K562 (cell line): ENCODE measurements around the gene OR5M8. TPM values are rescaled to one million over a fixed set of nuclear protein-coding genes. Genes with fewer than 3 reads are reported as not detected.

ENCODE experiments used
- ATAC-seq: fragments of 200-7000 bp; cut with Tn5 transposase; 3 replicates; pipeline ENCODE4 v1.9.1; 2020; ENCODE audit warnings: moderate library complexity
- BruUV-seq: library from RNA; stranded (reverse); fragments of 400-500 nt; replicated peaks from 2 replicates; lab custom pipeline; 2021; lab: Mats Ljungman, UMichigan
- CTCF ChIA-PET: fragments of 300-600 bp; formaldehyde crosslinking; extraction: SDS; loops from one replicate; lab custom pipeline; 2021; ENCODE audit warnings: low intra/inter-chr PET ratio; lab: Yijun Ruan, JAX
- POLR2A ChIA-PET: fragments of 300-600, 350-650 bp; sonication (Branson Sonifier 250); formaldehyde crosslinking; extraction: SDS; loops from one replicate; lab custom pipeline; 2021; ENCODE audit warnings: antibody characterized with exemption, inconsistent platforms; lab: Yijun Ruan, JAX
- DNase-seq, 4 experiments: peaks; one replicate each; pipeline versions ENCODE4 v3.0.0 to v3.0.0-alpha.2; 2011 to 2018; ENCODE audit warnings: low spot score in 3 of 4, mixed read lengths in 3 of 4; ENCODE audit errors: extremely low read depth in 1 of 4
- FAIRE-seq: peaks from 2 replicates; lab custom pipeline; 2011; peaks lifted over from hg19 to GRCh38; lab: Jason Lieb, UNC
- H2AFZ ChIP-seq: 2 replicates; pipeline ENCODE4 v1.6.0; 2011; ENCODE audit warnings: low read depth, low read length, control low read depth, inconsistent platforms
- H3K27ac ChIP-seq: fragments of 200-600 bp; 3 replicates; pipeline ENCODE4 v1.8.0; 2011; ENCODE audit warnings: low read depth, mild to moderate bottlenecking, control low read depth, inconsistent platforms, low read length, moderate library complexity, mixed read lengths; ENCODE audit errors: extremely low read depth
- H3K27me3 ChIP-seq, 2 experiments: fragments of 300-600 bp in 1 of 2; 2 replicates in 1 of 2; 3 replicates in 1 of 2; pipeline versions ENCODE4 v1.6.0 to v1.8.0; 2011; ENCODE audit warnings: inconsistent platforms in 2 of 2, low read length in 2 of 2, mild to moderate bottlenecking in 1 of 2, mixed read lengths in 1 of 2, moderate library complexity in 1 of 2; ENCODE audit not compliant: control insufficient read depth in 2 of 2, insufficient read depth in 2 of 2
- H3K36me3 ChIP-seq: fragments of 300-600 bp; 3 replicates; pipeline ENCODE4 v1.8.0; 2011; ENCODE audit warnings: mild to moderate bottlenecking, low read length, inconsistent platforms; ENCODE audit not compliant: control insufficient read depth, insufficient read depth
- H3K4me1 ChIP-seq, 2 experiments: fragments of 200-600 bp in 1 of 2; replicated peaks in 1 of 2; 2 replicates in 1 of 2; 3 replicates in 1 of 2; pipeline versions ENCODE4 v1.5.1 to v1.8.0; 2011; ENCODE audit warnings: inconsistent platforms in 2 of 2, low read length in 2 of 2, mild to moderate bottlenecking in 1 of 2, mixed read lengths in 1 of 2, moderate library complexity in 1 of 2; ENCODE audit not compliant: control insufficient read depth in 2 of 2, insufficient read depth in 2 of 2
- H3K4me2 ChIP-seq: 2 replicates; pipeline ENCODE4 v1.6.1; 2011; ENCODE audit warnings: low read length, control low read depth, inconsistent platforms, mixed read lengths; ENCODE audit not compliant: insufficient read depth
- H3K4me3 ChIP-seq: fragments of 200-600 bp; sonication (generic), shearing (Covaris generic); 2 replicates; pipeline ENCODE4 v1.5.1; 2016; ENCODE audit warnings: control low read depth, inconsistent platforms
- H3K79me2 ChIP-seq: fragments of 200-600 bp; 3 replicates; pipeline ENCODE4 v1.8.0; 2011; ENCODE audit warnings: low read length, inconsistent platforms; ENCODE audit not compliant: control insufficient read depth, insufficient read depth
- H3K9ac ChIP-seq, 2 experiments: 2 replicates each; pipeline versions ENCODE4 v1.6.0 to v1.6.1; 2011; ENCODE audit warnings: low read depth in 2 of 2, low read length in 2 of 2, control low read depth in 1 of 2, inconsistent platforms in 1 of 2, mild to moderate bottlenecking in 1 of 2, mixed read lengths in 1 of 2; ENCODE audit not compliant: insufficient read depth in 1 of 2
- H3K9me1 ChIP-seq: one replicate; pipeline ENCODE4 v1.6.0; 2011; ENCODE audit warnings: inconsistent platforms, mild to moderate bottlenecking, low read length, moderate library complexity; ENCODE audit not compliant: control insufficient read depth, insufficient read depth
- H3K9me3 ChIP-seq: replicated peaks from 2 replicates; pipeline ENCODE4 v1.5.1; 2011; ENCODE audit warnings: low read depth, low read length, inconsistent platforms; ENCODE audit not compliant: control insufficient read depth, insufficient read depth
- H4K20me1 ChIP-seq: replicated peaks from 2 replicates; pipeline ENCODE4 v1.6.1; 2011; ENCODE audit warnings: low read length, inconsistent platforms, mixed read lengths; ENCODE audit not compliant: control insufficient read depth, insufficient read depth
- CBX2 ChIP-seq: fragments of 200-600 bp; sonication (generic); IDR thresholded peaks from one replicate; pipeline ENCODE4 v1.6.1; 2012; ENCODE audit warnings: mild to moderate bottlenecking, low read length, inconsistent platforms; ENCODE audit not compliant: insufficient read depth, poor library complexity, severe bottlenecking
- DPF2 ChIP-seq: fragments of 450-650 bp; IDR thresholded peaks from 2 replicates; pipeline ENCODE4 v1.6.1; 2016
- ELF4 ChIP-seq: fragments of 450-650 bp; formaldehyde crosslinking; IDR thresholded peaks from 2 replicates; pipeline ENCODE4 v1.4.0; 2022; ENCODE audit warnings: missing genetic modification characterization
- ZNF280A ChIP-seq: fragments of 450-650 bp; IDR thresholded peaks from 2 replicates; pipeline ENCODE4 v1.6.1; 2018; ENCODE audit warnings: mild to moderate bottlenecking, low read depth; ENCODE audit not compliant: partially characterized antibody
- WGBS: fragments of 100-300 bp; shearing (Covaris generic); methylation state at CpG from one replicate; pipeline ENCODE4 v1.1.6; 2016; ENCODE audit warnings: low coverage, mixed read lengths; ENCODE audit not compliant: insufficient coverage; ENCODE audit errors: missing lambda C conversion rate; 5-methylcytosine and 5-hydroxymethylcytosine counted together
- in situ Hi-C: fragments of 300-500 bp; cut with MboI; formaldehyde crosslinking; loops from 4 replicates; pipeline ENCODE4 v1.15.0; 2018; ENCODE audit warnings: inconsistent platforms, mixed read lengths
- intact Hi-C: fragments of 100-400 bp; cut with micrococcal nuclease; formaldehyde crosslinking; loops from 2 replicates; pipeline ENCODE4 v1.14.2; 2022
- polyA plus RNA-seq, 8 experiments: library from polyadenylated mRNA; depleted of rRNA in 4 of 8; stranded (reverse) in 5 of 8; unstranded in 3 of 8; fragments of >200 nt; fragmentation: Nextera tagmentation in 2 of 8; fragmentation: Illumina TruSeq in 1 of 8; extraction: Ambion mirVana in 2 of 8; extraction: Trizol in 1 of 8; gene quantifications; 2 replicates each; pipeline versions ENCODE4 v1.2.1 to v1.2.3, GENCODE V29; 2011 to 2014; ENCODE audit warnings: inconsistent platforms in 1 of 8, missing spikeins in 1 of 8
- total RNA-seq, 7 experiments: library from RNA; depleted of rRNA in 6 of 7; stranded (reverse); fragments of >200 nt in 6 of 7; fragmentation: Illumina TruSeq in 2 of 7; extraction: Trizol in 2 of 7; gene quantifications; 2 replicates each; pipeline versions ENCODE4 v1.2.1 to v1.2.3, GENCODE V29; 2011 to 2021; ENCODE audit warnings: low replicate concordance in 1 of 7

OR5M8 gene
- total and polyA plus RNA-seq, 9 of the 15 experiments (the other 6 are each of a cell fraction or from before 2014, with no cell fraction given): not detected

- H3K4me2 ChIP-seq: no peak overlapping the region
- CTCF ChIA-PET: no interaction called here
- no peaks in the 10 kb centered on the region for H3K79me2 ChIP-seq
- no peak for TF ChIP-seq ELF4 (CRISPR knock-in tag)
- TF ChIP-seq CBX2: no peak
- H3K9me1 ChIP-seq: no peaks in the 10 kb centered on the region
- intact Hi-C loops (no loop called here), in situ Hi-C loops (no loop called here)
- no peak for DNase-seq
- no peaks in the 10 kb centered on the region for H3K36me3 ChIP-seq
- no peaks in the 10 kb centered on the region for H3K4me1 ChIP-seq
- POLR2A ChIA-PET: no interaction called here
- no peak overlapping the region for H3K4me3 ChIP-seq
- WGBS: 0% methylated on average over 3 of the region's 3 CpGs
- no peaks in the 10 kb centered on the region for H4K20me1 ChIP-seq
- H3K27me3 ChIP-seq: no peaks in the 10 kb centered on the region
- no peak overlapping the region for H3K9ac ChIP-seq
- no peak overlapping the region for H3K27ac ChIP-seq
- H2AFZ ChIP-seq: no peak overlapping the region
- no peak for FAIRE-seq
- H3K9me3 ChIP-seq: no peaks in the 10 kb centered on the region
- no peak for ATAC-seq
- BruUV-seq: no TSS peak
Measured at GRCh38 chr11:56533054-56533740, 42.0 kb upstream of the OR5M8 start.

GRCh38 chr11:56531856-56532255 lies 40.7 kb upstream of the OR5M8 start:
- Histone ChIP-seq H4K20me1 (no peaks in the 10 kb centered on the region), H3K4me2 (no peak overlapping the region), H3K4me1 (no peaks in the 10 kb centered on the region), H3K27me3 (no peaks in the 10 kb centered on the region), H3K79me2 (no peaks in the 10 kb centered on the region), H3K9ac (no peak overlapping the region), H3K27ac (no peak overlapping the region), H3K36me3 (no peaks in the 10 kb centered on the region), H3K9me1 (no peaks in the 10 kb centered on the region), H2AFZ (no peak overlapping the region), H3K9me3 (no peaks in the 10 kb centered on the region), H3K4me3 (no peak overlapping the region)
- FAIRE-seq (no peak), DNase-seq (no peak), ATAC-seq (no peak)
- ChIA-PET CTCF (no interaction called here), POLR2A (no interaction called here)
- TF ChIP-seq DPF2: no peak
- no peak for TF ChIP-seq ZNF280A
- in situ Hi-C loops (no loop called here), intact Hi-C loops (no loop called here)
- 6% methylated on average over 2 of the region's 2 CpGs for WGBS
- BruUV-seq: no TSS peak
